NB4 (cell line): ENCODE measurements around the gene TPP2.

Source experiments
- DNase-seq: peaks from one replicate; pipeline ENCODE4 v3.0.0; 2010; ENCODE audit warnings: low read depth
- H3K4me3 ChIP-seq: one replicate; pipeline ENCODE4 v1.5.1; 2011; ENCODE audit warnings: mild to moderate bottlenecking, low read depth, low read length, moderate library complexity
- MYC ChIP-seq: IDR thresholded peaks from 2 replicates; pipeline ENCODE4 v1.6.1; 2011; ENCODE audit warnings: low read depth, low read length
- POLR2A ChIP-seq: IDR thresholded peaks from 2 replicates; pipeline ENCODE4 v1.6.1; 2011; ENCODE audit warnings: mild to moderate bottlenecking; ENCODE audit not compliant: insufficient read length; ENCODE audit errors: extremely low read depth
- TF ChIP-seq, protein P1 (sequence below): IDR thresholded peaks from 2 replicates; pipeline ENCODE4 v1.6.1; 2011; ENCODE audit warnings: low read depth, low read length
- TF ChIP-seq, protein P2 (sequence below): IDR thresholded peaks from one replicate; pipeline ENCODE4 v1.5.1; 2012; ENCODE audit warnings: low read depth, low read length

TPP2 gene

DNA sequence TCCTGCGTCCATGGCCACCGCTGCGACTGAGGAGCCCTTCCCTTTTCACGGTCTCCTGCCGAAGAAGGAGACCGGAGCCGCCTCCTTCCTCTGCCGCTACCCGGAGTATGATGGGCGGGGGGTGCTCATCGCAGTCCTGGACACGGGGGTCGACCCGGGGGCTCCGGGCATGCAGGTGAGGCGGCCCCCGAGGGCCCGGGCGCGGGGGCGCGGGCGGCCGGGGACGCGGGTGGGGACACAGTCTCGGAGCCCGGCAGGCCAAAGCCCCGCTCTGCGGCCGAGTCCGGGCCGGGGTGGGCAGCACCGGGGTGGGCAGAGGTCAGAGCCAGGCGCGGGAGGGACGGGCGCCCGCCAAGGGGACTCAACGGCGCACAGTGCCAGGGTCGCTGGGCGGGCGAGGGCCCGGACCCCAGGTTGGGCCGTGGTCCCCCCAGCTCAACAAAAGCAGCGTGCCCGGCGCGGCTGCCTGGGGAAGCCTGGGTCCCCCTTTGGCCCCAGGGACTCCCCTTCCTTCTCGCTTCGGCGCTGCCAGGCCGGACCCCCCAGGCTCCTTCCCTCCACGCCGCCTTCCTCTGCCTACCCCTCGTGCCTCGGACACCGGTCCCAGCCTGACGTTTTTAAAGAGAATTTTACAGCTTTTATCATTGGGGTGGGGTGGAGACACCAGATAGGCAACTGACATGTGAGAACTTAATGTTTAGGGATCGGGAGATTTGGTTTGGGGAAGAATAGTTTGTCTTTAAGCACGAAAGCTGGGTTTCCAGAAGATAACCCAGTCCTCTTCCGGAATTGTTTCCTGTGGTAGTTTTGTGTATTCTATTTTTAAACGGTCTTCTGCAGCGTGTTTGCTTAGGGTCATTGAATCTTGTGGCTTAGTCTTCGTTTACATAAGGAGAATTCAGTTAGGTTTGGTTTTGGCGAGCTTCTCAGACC is 509 bp downstream of the TPP2 start:
- peak overlapping the region; percentile 94 for H3K4me3 ChIP-seq
- no peak; the same call in 1 of the 2 replicates for TF ChIP-seq MYC
- TF ChIP-seq POLR2A = no peak
- TF ChIP-seq, protein P1, sequence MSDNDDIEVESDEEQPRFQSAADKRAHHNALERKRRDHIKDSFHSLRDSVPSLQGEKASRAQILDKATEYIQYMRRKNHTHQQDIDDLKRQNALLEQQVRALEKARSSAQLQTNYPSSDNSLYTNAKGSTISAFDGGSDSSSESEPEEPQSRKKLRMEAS = peak; percentile 25
- TF ChIP-seq, protein P2, sequence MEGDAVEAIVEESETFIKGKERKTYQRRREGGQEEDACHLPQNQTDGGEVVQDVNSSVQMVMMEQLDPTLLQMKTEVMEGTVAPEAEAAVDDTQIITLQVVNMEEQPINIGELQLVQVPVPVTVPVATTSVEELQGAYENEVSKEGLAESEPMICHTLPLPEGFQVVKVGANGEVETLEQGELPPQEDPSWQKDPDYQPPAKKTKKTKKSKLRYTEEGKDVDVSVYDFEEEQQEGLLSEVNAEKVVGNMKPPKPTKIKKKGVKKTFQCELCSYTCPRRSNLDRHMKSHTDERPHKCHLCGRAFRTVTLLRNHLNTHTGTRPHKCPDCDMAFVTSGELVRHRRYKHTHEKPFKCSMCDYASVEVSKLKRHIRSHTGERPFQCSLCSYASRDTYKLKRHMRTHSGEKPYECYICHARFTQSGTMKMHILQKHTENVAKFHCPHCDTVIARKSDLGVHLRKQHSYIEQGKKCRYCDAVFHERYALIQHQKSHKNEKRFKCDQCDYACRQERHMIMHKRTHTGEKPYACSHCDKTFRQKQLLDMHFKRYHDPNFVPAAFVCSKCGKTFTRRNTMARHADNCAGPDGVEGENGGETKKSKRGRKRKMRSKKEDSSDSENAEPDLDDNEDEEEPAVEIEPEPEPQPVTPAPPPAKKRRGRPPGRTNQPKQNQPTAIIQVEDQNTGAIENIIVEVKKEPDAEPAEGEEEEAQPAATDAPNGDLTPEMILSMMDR = no peak
- DNase-seq = peak; percentile 59

DNA sequence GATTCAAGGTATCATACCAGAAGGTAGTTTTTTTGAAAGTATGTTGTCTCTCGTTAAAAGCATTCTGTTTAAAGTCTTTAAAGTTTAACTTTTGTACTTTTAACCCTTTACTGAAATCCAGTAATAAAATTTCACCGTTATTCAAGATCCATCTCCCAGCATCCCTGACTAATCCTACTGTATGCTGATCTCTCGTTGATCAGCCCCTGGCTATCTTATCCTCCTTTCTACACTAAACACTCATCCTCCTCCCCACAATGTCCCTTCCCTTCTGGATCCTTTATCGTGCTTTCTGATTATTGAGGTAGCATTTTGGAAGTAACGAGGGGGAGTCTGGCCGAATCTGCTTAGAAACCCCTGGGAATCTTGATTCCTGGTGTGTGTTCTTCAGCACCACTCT is 1.3 kb downstream of the TPP2 start:
- H3K4me3 ChIP-seq = peak overlapping the region; percentile 94
- TF ChIP-seq, protein P2 = no peak
- TF ChIP-seq POLR2A (no peak), MYC (no peak)
- TF ChIP-seq, protein P1 = no peak
- no peak for DNase-seq

DNA sequence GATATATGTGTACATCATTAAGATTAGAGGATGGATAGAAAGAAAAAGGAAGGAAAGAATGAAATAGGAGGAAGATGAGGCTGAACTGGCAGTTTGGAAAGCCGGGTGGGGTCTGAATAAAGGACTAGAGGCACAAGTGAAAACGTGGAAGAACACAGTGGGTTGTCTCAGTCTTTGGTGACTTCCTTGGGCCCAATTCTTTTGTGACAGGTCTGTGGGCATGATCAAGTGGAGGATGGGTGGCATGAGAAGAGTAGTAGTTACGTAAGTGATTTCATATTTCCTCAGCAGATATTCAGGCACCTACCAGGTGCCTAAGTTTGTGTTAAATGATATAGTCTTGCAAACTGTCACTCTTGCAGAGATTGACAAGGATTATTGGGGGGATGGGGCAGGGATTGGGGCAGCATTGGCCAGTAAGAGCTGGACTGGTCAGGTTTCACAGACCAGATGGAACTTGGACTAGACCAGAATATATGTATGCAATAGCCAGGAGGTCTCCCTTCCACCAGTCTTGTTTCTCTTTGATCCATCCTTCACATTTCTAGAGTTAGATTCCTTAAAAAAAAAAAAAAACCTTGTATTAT is 2.7 kb downstream of the TPP2 start:
- TF ChIP-seq POLR2A (no peak), MYC (no peak)
- TF ChIP-seq, protein P1 = no peak
- TF ChIP-seq, protein P2 = no peak
- peak; percentile 36 for DNase-seq
- peak overlapping the region; percentile 94 for H3K4me3 ChIP-seq

DNA sequence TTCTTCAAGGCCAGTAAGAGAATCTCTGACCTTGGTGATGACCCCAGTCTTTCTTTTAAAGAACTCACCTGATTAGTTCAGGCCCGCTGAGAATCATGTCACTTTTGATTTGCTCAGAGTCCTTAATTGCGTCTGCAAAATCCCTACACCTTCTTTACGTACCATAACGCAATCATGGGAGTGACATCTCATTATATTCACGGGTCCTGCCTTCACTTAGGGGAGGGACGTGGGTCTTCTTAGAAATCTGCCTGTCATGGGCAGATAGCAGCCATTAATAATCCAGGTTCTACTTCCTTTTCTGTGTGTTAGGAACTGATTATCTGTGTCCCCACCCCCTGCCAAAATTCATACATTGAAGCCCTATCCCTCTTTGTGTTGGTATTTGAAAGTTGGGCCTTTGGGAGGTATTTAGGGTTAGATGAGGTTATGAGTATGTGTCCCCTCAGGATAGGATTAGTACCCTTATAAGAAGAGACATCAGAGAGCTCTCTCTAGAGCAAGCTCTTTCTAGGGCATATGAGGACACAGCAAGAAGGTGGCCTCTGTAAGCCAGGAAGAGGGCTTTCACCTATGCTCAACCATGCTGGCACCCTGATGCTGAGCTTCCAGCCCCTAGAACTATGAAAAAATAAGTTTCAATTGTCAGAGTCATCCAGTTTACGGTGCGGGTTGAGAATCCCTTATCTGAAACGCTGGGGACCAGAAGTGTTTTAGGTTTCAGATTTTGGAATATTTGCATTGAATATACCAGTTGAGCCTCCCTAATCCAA is 9.9 kb downstream of the TPP2 start:
- DNase-seq = no peak
- no peak for TF ChIP-seq MYC
- TF ChIP-seq, protein P2 = no peak
- TF ChIP-seq POLR2A = no peak
- TF ChIP-seq, protein P1 = no peak

DNA sequence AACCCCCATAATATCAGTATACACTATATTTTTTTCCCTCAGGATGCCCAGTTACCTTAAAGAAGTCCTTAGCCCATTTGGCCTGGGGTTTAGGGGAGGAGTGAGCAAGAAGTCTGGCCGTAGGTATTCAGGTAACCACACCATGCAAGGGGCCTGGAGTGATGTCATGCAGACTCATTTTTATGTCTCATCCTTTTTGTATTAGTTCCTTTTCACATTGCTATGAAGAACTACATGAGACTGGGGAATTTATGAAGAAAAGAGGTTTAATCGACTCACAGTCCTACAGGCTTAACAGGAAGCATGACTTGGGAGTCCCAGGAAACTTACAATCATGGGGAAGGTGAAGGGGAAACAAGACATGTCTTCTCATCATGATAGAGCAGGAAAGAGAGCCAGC is 12.2 kb downstream of the TPP2 start:
- DNase-seq = no peak
- H3K4me3 ChIP-seq = no peak overlapping the region
- TF ChIP-seq MYC (no peak), POLR2A (no peak)
- TF ChIP-seq, protein P1 = no peak
- TF ChIP-seq, protein P2 = no peak

More for the DNA sequence above, 9.9 kb downstream of the TPP2 start:
- H3K4me3 ChIP-seq = no peak overlapping the region
